Skeletal muscle tissue (tissue), 4 donors: ENCODE results near the gene MEN1. TPM values are rescaled to one million over a fixed set of nuclear protein-coding genes. Genes with fewer than 3 reads are reported as not detected.

ENCODE experiments used
- H3K27ac ChIP-seq: one replicate; pipeline ENCODE4 v1.7.0; 2013; ENCODE audit warnings: mild to moderate bottlenecking, low read depth, low read length, inconsistent platforms
- H3K27me3 ChIP-seq, 3 donors: one replicate each; pipeline ENCODE4 v1.7.0; 2013; ENCODE audit warnings: low read length in 3 of 3; ENCODE audit not compliant: control insufficient read depth in 3 of 3, insufficient read depth in 3 of 3
- H3K36me3 ChIP-seq, 3 donors: one replicate each; pipeline ENCODE4 v1.7.0; 2013; ENCODE audit warnings: low read length in 3 of 3; ENCODE audit not compliant: control insufficient read depth in 3 of 3, insufficient read depth in 3 of 3
- H3K4me1 ChIP-seq, 3 donors: one replicate each; pipeline ENCODE4 v1.7.0; 2013; ENCODE audit warnings: low read length in 3 of 3, mild to moderate bottlenecking in 3 of 3; ENCODE audit not compliant: control insufficient read depth in 3 of 3, insufficient read depth in 3 of 3
- H3K4me3 ChIP-seq, 3 donors: one replicate each; pipeline ENCODE4 v1.7.0; 2013; ENCODE audit warnings: low read length in 3 of 3
- H3K9ac ChIP-seq, 3 donors: one replicate each; pipeline ENCODE4 v1.7.0; 2013; ENCODE audit warnings: low read length in 3 of 3, mild to moderate bottlenecking in 3 of 3, moderate library complexity in 2 of 3, low read depth in 1 of 3
- H3K9me3 ChIP-seq, 3 donors: one replicate each; pipeline ENCODE4 v1.7.0; 2013; ENCODE audit warnings: low read length in 3 of 3; ENCODE audit not compliant: control insufficient read depth in 3 of 3
- total RNA-seq: library from RNA; depleted of rRNA; stranded (reverse); fragments of >200 nt; gene quantifications from one replicate; pipeline ENCODE4 v1.2.3, GENCODE V29; 2014
- donor health status: Osteomylitis.

The MEN1 gene
- total RNA-seq, 1 donor from 2014 or later: 7.3 TPM

- Histone ChIP-seq H3K4me1 (peaks cover 3 to 6% (median 5%) of the 10 kb centered on the region in 3 donors), H3K4me3 (no peak overlapping the region), H3K9ac (no peak overlapping the region), H3K27ac (no peak overlapping the region), H3K36me3 (no peaks in the 10 kb centered on the region), H3K27me3 (no peaks in the 10 kb centered on the region), H3K9me3 (no peaks in the 10 kb centered on the region)
Measured at GRCh38 chr11:64814712-64815187, 4.4 kb upstream of the MEN1 start.

- no peaks in the 10 kb centered on the region for H3K36me3 ChIP-seq
Measured at GRCh38 chr11:64813826-64814225, 3.5 kb upstream of the MEN1 start.

GRCh38 chr11:64810891-64811272 is 531 bp upstream of the MEN1 start:
- Histone ChIP-seq H3K27ac (no peak overlapping the region), H3K27me3 (no peaks in the 10 kb centered on the region), H3K36me3 (peaks cover 18 to 21% (median 20%) of the 10 kb centered on the region in 3 donors), H3K4me1 (peaks cover 10 to 12% (median 12%) of the 10 kb centered on the region in 3 donors), H3K9ac (peak overlapping the region; percentile 42 to 57 (median 47)), H3K9me3 (no peaks in the 10 kb centered on the region), H3K4me3 (peak overlapping the region; percentile 67 to 79 (median 77))

More at GRCh38 chr11:64813826-64814225, 3.5 kb upstream of the MEN1 start:
- peaks cover 10 to 12% (median 12%) of the 10 kb centered on the region in 3 donors for H3K4me1 ChIP-seq
- no peak overlapping the region for H3K27ac ChIP-seq
- H3K9ac ChIP-seq: no peak overlapping the region
- no peaks in the 10 kb centered on the region for H3K27me3 ChIP-seq
- H3K9me3 ChIP-seq: no peaks in the 10 kb centered on the region
- H3K4me3 ChIP-seq: no peak overlapping the region

GRCh38 chr11:64809781-64810241 is 540 bp downstream of the MEN1 start:
- peaks cover 10 to 12% (median 12%) of the 10 kb centered on the region in 3 donors for H3K4me1 ChIP-seq
- H3K27ac ChIP-seq: no peak overlapping the region
- peaks cover 27 to 30% (median 29%) of the 10 kb centered on the region in 3 donors for H3K36me3 ChIP-seq
- H3K9ac ChIP-seq: peak overlapping the region; percentile 67 to 82 (median 70)
- H3K27me3 ChIP-seq: no peaks in the 10 kb centered on the region
- H3K4me3 ChIP-seq: peak overlapping the region; percentile 77 to 86 (median 79)
- no peaks in the 10 kb centered on the region for H3K9me3 ChIP-seq

- Histone ChIP-seq H3K36me3 (peaks cover 30 to 35% (median 34%) of the 10 kb centered on the region in 3 donors), H3K4me3 (no peak overlapping the region)
Measured at GRCh38 chr11:64805481-64805880, 4.9 kb downstream of the MEN1 start.

GRCh38 chr11:64804346-64805210 is 5.8 kb downstream of the MEN1 start:
- H3K9ac ChIP-seq: peak overlapping the region in 1 of 3 donors; percentile 70
- H3K27ac ChIP-seq: no peak overlapping the region
- no peak overlapping the region for H3K4me3 ChIP-seq

More at GRCh38 chr11:64805481-64805880, 4.9 kb downstream of the MEN1 start:
- no peaks in the 10 kb centered on the region for H3K9me3 ChIP-seq
- no peak overlapping the region for H3K9ac ChIP-seq
- H3K27me3 ChIP-seq: no peaks in the 10 kb centered on the region
- H3K4me1 ChIP-seq: peaks cover 18 to 30% (median 29%) of the 10 kb centered on the region in 3 donors
- no peak overlapping the region for H3K27ac ChIP-seq

GRCh38 chr11:64803846-64804345 is 6.5 kb downstream of the MEN1 start:
- no peaks in the 10 kb centered on the region for H3K27me3 ChIP-seq
- peak overlapping the region; percentile 68 to 79 (median 70) for H3K9ac ChIP-seq
- peaks cover 11 to 21% (median 18%) of the 10 kb centered on the region in 3 donors for H3K4me1 ChIP-seq
- peaks cover 30 to 35% (median 34%) of the 10 kb centered on the region in 3 donors for H3K36me3 ChIP-seq
- peak overlapping the region; percentile 60 for H3K27ac ChIP-seq
- H3K9me3 ChIP-seq: no peaks in the 10 kb centered on the region
- H3K4me3 ChIP-seq: peak overlapping the region; percentile 69 to 79 (median 73)

More at GRCh38 chr11:64804346-64805210, 5.8 kb downstream of the MEN1 start:
- no peaks in the 10 kb centered on the region for H3K27me3 ChIP-seq
- H3K36me3 ChIP-seq: peaks cover 30 to 35% (median 34%) of the 10 kb centered on the region in 3 donors
- peaks cover 15 to 26% (median 23%) of the 10 kb centered on the region in 3 donors for H3K4me1 ChIP-seq
- H3K9me3 ChIP-seq: no peaks in the 10 kb centered on the region

- Histone ChIP-seq H3K4me1 (peaks cover 11 to 21% (median 18%) of the 10 kb centered on the region in 3 donors), H3K27ac (peak within 1 kb of the TSS; percentile 60), H3K4me3 (peak within 1 kb of the TSS; percentile 69 to 79 (median 73)), H3K27me3 (no peaks in the 10 kb centered on the region), H3K9ac (peak within 1 kb of the TSS; percentile 68 to 79 (median 70)), H3K36me3 (peaks cover 30 to 35% (median 34%) of the 10 kb centered on the region in 3 donors), H3K9me3 (no peaks in the 10 kb centered on the region)
Measured at GRCh38 chr11:64803158-64803845, 7.0 kb downstream of the MEN1 start, which contains the start of gene MAP4K2. TSS of gene MAP4K2 (minus strand) at chr11:64803214. CDS start at chr11:64803149, 65 bp downstream.

- Histone ChIP-seq H3K9me3 (no peaks in the 10 kb centered on the region), H3K27ac (no peak overlapping the region), H3K4me1 (peaks cover 11 to 21% (median 18%) of the 10 kb centered on the region in 3 donors), H3K4me3 (peak overlapping the region; percentile 32 to 56 (median 54)), H3K27me3 (no peaks in the 10 kb centered on the region), H3K36me3 (peaks cover 26 to 30% (median 30%) of the 10 kb centered on the region in 3 donors), H3K9ac (peak overlapping the region in 2 of 3 donors; percentile 38 to 68)
Measured at GRCh38 chr11:64802370-64803157, 7.8 kb downstream of the MEN1 start.
